ENCODE data around the gene C4orf17. TPM values are rescaled to one million over a fixed set of nuclear protein-coding genes. Genes with fewer than 3 reads are reported as not detected.

Gene C4orf17
- polyA plus RNA-seq, 1 donor from 2014 or later: not detected

DNA sequence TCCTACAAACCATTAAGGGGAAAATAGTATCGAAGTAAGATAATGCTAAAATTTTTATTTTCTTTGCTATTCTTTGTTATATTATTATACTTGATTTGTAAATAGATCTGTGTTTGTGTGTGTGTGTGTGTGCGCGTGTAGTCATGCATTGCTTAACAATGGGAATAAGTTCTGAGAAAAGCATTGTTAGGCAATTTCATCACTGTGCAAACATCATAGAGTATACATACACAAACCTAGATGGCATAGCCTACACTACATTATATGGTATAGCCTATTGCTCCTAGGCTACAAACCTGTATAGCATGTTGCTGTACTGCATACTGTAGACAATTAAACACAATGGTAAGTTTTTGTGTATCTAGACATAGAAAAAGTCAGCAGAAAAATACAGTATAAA, 80.9 kb downstream of the C4orf17 start:
- no peak overlapping the region for H3K27ac ChIP-seq (ENCODE audit: low read length)
- no peak overlapping the region for H3K9ac ChIP-seq (ENCODE audit: low read length)
- no peak overlapping the region for H3K4me3 ChIP-seq (ENCODE audit: low read length)
- no peak for TF ChIP-seq REST (IDR thresholded peaks at IDR 0.05; ENCODE audit: borderline replicate concordance)
- TF ChIP-seq POLR2AphosphoS5 (IDR thresholded peaks at IDR 0.05): no peak
- TF ChIP-seq EP300 (conservative IDR thresholded peaks at IDR 0.05; ENCODE audit: poor library complexity, severe bottlenecking): no peak
- TF ChIP-seq, protein P1, sequence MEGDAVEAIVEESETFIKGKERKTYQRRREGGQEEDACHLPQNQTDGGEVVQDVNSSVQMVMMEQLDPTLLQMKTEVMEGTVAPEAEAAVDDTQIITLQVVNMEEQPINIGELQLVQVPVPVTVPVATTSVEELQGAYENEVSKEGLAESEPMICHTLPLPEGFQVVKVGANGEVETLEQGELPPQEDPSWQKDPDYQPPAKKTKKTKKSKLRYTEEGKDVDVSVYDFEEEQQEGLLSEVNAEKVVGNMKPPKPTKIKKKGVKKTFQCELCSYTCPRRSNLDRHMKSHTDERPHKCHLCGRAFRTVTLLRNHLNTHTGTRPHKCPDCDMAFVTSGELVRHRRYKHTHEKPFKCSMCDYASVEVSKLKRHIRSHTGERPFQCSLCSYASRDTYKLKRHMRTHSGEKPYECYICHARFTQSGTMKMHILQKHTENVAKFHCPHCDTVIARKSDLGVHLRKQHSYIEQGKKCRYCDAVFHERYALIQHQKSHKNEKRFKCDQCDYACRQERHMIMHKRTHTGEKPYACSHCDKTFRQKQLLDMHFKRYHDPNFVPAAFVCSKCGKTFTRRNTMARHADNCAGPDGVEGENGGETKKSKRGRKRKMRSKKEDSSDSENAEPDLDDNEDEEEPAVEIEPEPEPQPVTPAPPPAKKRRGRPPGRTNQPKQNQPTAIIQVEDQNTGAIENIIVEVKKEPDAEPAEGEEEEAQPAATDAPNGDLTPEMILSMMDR (IDR thresholded peaks at IDR 0.05; ENCODE audit: poor library complexity, severe bottlenecking): no peak
- TF ChIP-seq TAF1 (IDR thresholded peaks at IDR 0.05; ENCODE audit: low read depth): no peak
- no peak for TF ChIP-seq RAD21 (conservative IDR thresholded peaks at IDR 0.05)
- no peak for TF ChIP-seq SMC3 (conservative IDR thresholded peaks at IDR 0.05; ENCODE audit: poor library complexity)
- TF ChIP-seq MXI1 (conservative IDR thresholded peaks at IDR 0.05; ENCODE audit: poor library complexity, severe bottlenecking): no peak
- TF ChIP-seq EZH2 (IDR thresholded peaks at IDR 0.05; ENCODE audit: borderline replicate concordance, insufficient read depth, low read length, poor library complexity, severe bottlenecking): no peak
- H2AFZ ChIP-seq (ENCODE audit: low read depth, low read length): no peak overlapping the region
- H3K9me2 ChIP-seq (ENCODE audit: insufficient read depth, low read length): no peaks in the 10 kb centered on the region
- H3F3A ChIP-seq (ENCODE audit: insufficient read depth, low read length, poor library complexity, severe bottlenecking): no peaks in the 10 kb centered on the region
- H3K36me3 ChIP-seq (ENCODE audit: insufficient read depth, low read length): no peaks in the 10 kb centered on the region
- H3K27me3 ChIP-seq (ENCODE audit: insufficient read depth, low read depth, low read length): no peaks in the 10 kb centered on the region
- H3K9me3 ChIP-seq (ENCODE audit: low read length): no peaks in the 10 kb centered on the region
- no peaks in the 10 kb centered on the region for H3K79me2 ChIP-seq (replicated peaks; ENCODE audit: insufficient read depth, low read length)
- no peaks in the 10 kb centered on the region for H4K20me1 ChIP-seq (ENCODE audit: insufficient read depth)
- no peak overlapping the region for H3K4me2 ChIP-seq (ENCODE audit: low read length)

Other genes starting within 250 kb of the C4orf17 start
- gene ADH1A, start 220.0 kb upstream of the C4orf17 start, polyA plus RNA-seq: not detected in 2 replicates
- not detected in 2 replicates for gene ADH1B, start 189.6 kb upstream of the C4orf17 start, polyA plus RNA-seq
- not detected in 2 replicates for gene ADH1C, start 158.3 kb upstream of the C4orf17 start, polyA plus RNA-seq
- not detected in 2 replicates for gene ADH7, start 75.7 kb upstream of the C4orf17 start, polyA plus RNA-seq
- 5.2 and 10.5 TPM in 2 replicates for gene TRMT10A, start 53.0 kb downstream of the C4orf17 start, polyA plus RNA-seq
- gene MTTP, start 63.8 kb downstream of the C4orf17 start, polyA plus RNA-seq: 1.2 and 2.7 TPM in 2 replicates
- 0.08 TPM in 1 of 2 replicates, not detected in the other for gene C4orf54, start 146.8 kb downstream of the C4orf17 start, polyA plus RNA-seq